Mammary epithelial cell (primary cell): ENCODE measurements around the gene MMP24.

Source experiments
- CTCF ChIP-seq, 2 donors: IDR thresholded peaks in 1 of 2; conservative IDR thresholded peaks in 1 of 2; 2 replicates each; pipeline ENCODE4 v1.5.1; 2011 to 2012; ENCODE audit warnings: inconsistent platforms in 2 of 2, low read length in 2 of 2, mild to moderate bottlenecking in 2 of 2, control low read depth in 1 of 2, low read depth in 1 of 2; ENCODE audit not compliant: insufficient read depth in 1 of 2; ENCODE audit errors: extremely low read depth in 1 of 2
- EZH2 ChIP-seq: IDR thresholded peaks from 2 replicates; pipeline ENCODE4 v1.6.1; 2012; ENCODE audit warnings: low read length, inconsistent platforms, borderline replicate concordance

- TF ChIP-seq CTCF (conservative IDR thresholded peaks at IDR 0.05 in 1 of 2, IDR thresholded peaks at IDR 0.05 in 1 of 2; ENCODE audit: extremely low read depth in 1 of 2, insufficient read depth in 1 of 2, low read depth in 1 of 2, low read length in 2 of 2) (no peak), EZH2 (no peak)
These were observed 55.1 kb downstream of the MMP24 start for GRCh38 chr20:35281506-35282101.
